A673 (cell line): ENCODE data around the gene ANKRD53.

ENCODE experiments used
- CTCF ChIP-seq: fragments of 300-800, 200-600 bp; sonication (generic); conservative IDR thresholded peaks from 2 replicates; pipeline ENCODE4 v1.5.1; 2017; ENCODE audit warnings: low read depth, mild to moderate bottlenecking, antibody characterized with exemption, low read length, moderate library complexity, mixed read lengths
- EZH2 ChIP-seq: fragments of 200-600 bp; sonication (generic); IDR thresholded peaks from 2 replicates; pipeline ENCODE4 v1.6.1; 2017; ENCODE audit warnings: borderline replicate concordance, low read depth, mild to moderate bottlenecking, mixed read lengths, antibody characterized with exemption, low read length; ENCODE audit not compliant: poor library complexity, severe bottlenecking

GRCh38 chr2:70984576-70985282, 6.3 kb downstream of the ANKRD53 start:
- peak; percentile 97 for TF ChIP-seq CTCF
- no peak for TF ChIP-seq EZH2
